Purkinje cell (primary cell): ENCODE data around the gene IL4. TPM values are rescaled to one million over a fixed set of nuclear protein-coding genes. Genes with fewer than 3 reads are reported as not detected.

Source experiments
- polyA plus RNA-seq: library from polyadenylated mRNA; unstranded; fragments of >200 nt; fragmentation: Nextera tagmentation; gene quantifications from 2 replicates; pipeline ENCODE4 v1.2.1, GENCODE V29; 2014

IL4 gene
- 0.71 TPM in 1 of 2 replicates, not detected in the other for polyA plus RNA-seq

DNA sequence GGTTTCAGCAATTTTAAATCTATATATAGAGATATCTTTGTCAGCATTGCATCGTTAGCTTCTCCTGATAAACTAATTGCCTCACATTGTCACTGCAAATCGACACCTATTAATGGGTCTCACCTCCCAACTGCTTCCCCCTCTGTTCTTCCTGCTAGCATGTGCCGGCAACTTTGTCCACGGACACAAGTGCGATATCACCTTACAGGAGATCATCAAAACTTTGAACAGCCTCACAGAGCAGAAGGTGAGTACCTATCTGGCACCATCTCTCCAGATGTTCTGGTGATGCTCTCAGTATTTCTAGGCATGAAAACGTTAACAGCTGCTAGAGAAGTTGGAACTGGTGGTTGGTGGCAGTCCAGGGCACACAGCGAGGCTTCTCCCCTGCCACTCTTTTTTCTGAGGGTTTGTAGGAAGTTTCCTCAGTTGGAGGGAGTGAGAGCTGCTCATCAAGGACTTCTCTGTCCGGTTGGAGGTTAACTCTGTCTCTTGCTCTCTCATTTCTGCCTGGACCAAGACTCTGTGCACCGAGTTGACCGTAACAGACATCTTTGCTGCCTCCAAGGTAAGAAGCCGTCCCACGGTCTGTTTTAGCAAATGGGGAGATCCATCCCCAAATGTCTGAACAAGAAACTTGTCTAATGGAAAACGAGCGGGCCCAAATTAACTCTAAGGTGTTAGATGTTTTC lies at the start of gene IL4:
IL4 (plus strand) TSS at position 51 of the 692 bp plus-strand sequence; CDS start at position 113, 62 bp downstream.

DNA sequence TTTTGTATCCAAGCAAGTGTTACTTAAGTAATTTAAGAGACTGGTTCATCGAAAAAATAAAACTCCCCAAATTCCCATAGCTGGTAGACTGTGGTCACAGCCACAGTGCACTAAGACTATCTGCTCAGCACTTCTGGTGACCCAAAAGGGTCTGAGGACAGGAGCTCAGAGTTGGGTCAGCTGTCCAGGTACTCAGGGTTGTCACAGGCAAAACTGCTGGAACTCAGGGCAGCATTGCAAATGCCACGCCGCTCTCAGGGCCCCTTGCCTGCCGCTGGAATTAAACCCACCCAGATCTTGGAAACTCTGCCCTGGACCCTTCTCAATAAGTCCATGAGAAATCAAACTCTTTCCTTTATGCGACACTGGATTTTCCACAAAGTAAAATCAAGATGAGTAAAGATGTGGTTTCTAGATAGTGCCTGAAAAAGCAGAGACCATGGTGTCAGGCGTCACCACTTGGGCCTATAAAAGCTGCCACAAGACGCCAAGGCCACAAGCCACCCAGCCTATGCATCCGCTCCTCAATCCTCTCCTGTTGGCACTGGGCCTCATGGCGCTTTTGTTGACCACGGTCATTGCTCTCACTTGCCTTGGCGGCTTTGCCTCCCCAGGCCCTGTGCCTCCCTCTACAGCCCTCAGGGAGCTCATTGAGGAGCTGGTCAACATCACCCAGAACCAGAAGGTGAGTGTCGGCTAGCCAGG lies 16.0 kb upstream of the IL4 start, which contains the start of gene IL13:
IL13 (plus strand) TSS at position 498 of the 705 bp plus-strand sequence; CDS start at position 512, 14 bp downstream.

Other genes with a start within 250 kb of the IL4 start
- 0.90 TPM in 1 of 2 replicates, not detected in the other for gene IRF1, start 183.2 kb upstream of the IL4 start, polyA plus RNA-seq
- not detected in 2 replicates for gene IL5, start 130.5 kb upstream of the IL4 start, polyA plus RNA-seq
- gene RAD50, start 117.0 kb upstream of the IL4 start, polyA plus RNA-seq: 34.0 and 44.9 TPM in 2 replicates
- not detected in 2 replicates for gene IL13, start 15.8 kb upstream of the IL4 start, polyA plus RNA-seq
- 146 and 152 TPM in 2 replicates for gene KIF3A, start 63.6 kb downstream of the IL4 start, polyA plus RNA-seq
- 141 and 152 TPM in 2 replicates for gene CCNI2, start 73.4 kb downstream of the IL4 start, polyA plus RNA-seq
- gene SEPTIN8, start 103.2 kb downstream of the IL4 start, polyA plus RNA-seq: 46.5 and 48.3 TPM in 2 replicates
- gene SOWAHA, start 139.3 kb downstream of the IL4 start, polyA plus RNA-seq: 2.9 and 6.2 TPM in 2 replicates
- 1.6 and 2.3 TPM in 2 replicates for gene SHROOM1, start 156.7 kb downstream of the IL4 start, polyA plus RNA-seq
- not detected in 2 replicates for gene GDF9, start 192.5 kb downstream of the IL4 start, polyA plus RNA-seq
- gene UQCRQ, start 192.7 kb downstream of the IL4 start, polyA plus RNA-seq: 1,974 and 2,272 TPM in 2 replicates
- gene LEAP2, start 199.7 kb downstream of the IL4 start, polyA plus RNA-seq: 0.54 and 2.1 TPM in 2 replicates